K562 (cell line): ENCODE measurements around the gene HFE. TPM values are rescaled to one million over a fixed set of nuclear protein-coding genes. Genes with fewer than 3 reads are reported as not detected.

Experiments
- ATAC-seq: fragments of 200-7000 bp; cut with Tn5 transposase; 3 replicates; pipeline ENCODE4 v1.9.1; 2020; ENCODE audit warnings: moderate library complexity
- BruUV-seq: library from RNA; stranded (reverse); fragments of 400-500 nt; replicated peaks from 2 replicates; lab custom pipeline; 2021; lab: Mats Ljungman, UMichigan
- CTCF ChIA-PET: fragments of 300-600 bp; formaldehyde crosslinking; extraction: SDS; loops from one replicate; lab custom pipeline; 2021; ENCODE audit warnings: low intra/inter-chr PET ratio; lab: Yijun Ruan, JAX
- POLR2A ChIA-PET: fragments of 300-600, 350-650 bp; sonication (Branson Sonifier 250); formaldehyde crosslinking; extraction: SDS; loops from one replicate; lab custom pipeline; 2021; ENCODE audit warnings: antibody characterized with exemption, inconsistent platforms; lab: Yijun Ruan, JAX
- DNase-seq, 4 experiments: peaks; one replicate each; pipeline versions ENCODE4 v3.0.0 to v3.0.0-alpha.2; 2011 to 2018; ENCODE audit warnings: low spot score in 3 of 4, mixed read lengths in 3 of 4; ENCODE audit errors: extremely low read depth in 1 of 4
- FAIRE-seq: peaks from 2 replicates; lab custom pipeline; 2011; peaks lifted over from hg19 to GRCh38; lab: Jason Lieb, UNC
- H2AFZ ChIP-seq: 2 replicates; pipeline ENCODE4 v1.6.0; 2011; ENCODE audit warnings: low read depth, low read length, control low read depth, inconsistent platforms
- H3K27ac ChIP-seq: fragments of 200-600 bp; 3 replicates; pipeline ENCODE4 v1.8.0; 2011; ENCODE audit warnings: low read depth, mild to moderate bottlenecking, control low read depth, inconsistent platforms, low read length, moderate library complexity, mixed read lengths; ENCODE audit errors: extremely low read depth
- H3K27me3 ChIP-seq, 2 experiments: fragments of 300-600 bp in 1 of 2; 2 replicates in 1 of 2; 3 replicates in 1 of 2; pipeline versions ENCODE4 v1.6.0 to v1.8.0; 2011; ENCODE audit warnings: inconsistent platforms in 2 of 2, low read length in 2 of 2, mild to moderate bottlenecking in 1 of 2, mixed read lengths in 1 of 2, moderate library complexity in 1 of 2; ENCODE audit not compliant: control insufficient read depth in 2 of 2, insufficient read depth in 2 of 2
- H3K36me3 ChIP-seq: fragments of 300-600 bp; 3 replicates; pipeline ENCODE4 v1.8.0; 2011; ENCODE audit warnings: mild to moderate bottlenecking, low read length, inconsistent platforms; ENCODE audit not compliant: control insufficient read depth, insufficient read depth
- H3K4me1 ChIP-seq, 2 experiments: fragments of 200-600 bp in 1 of 2; replicated peaks in 1 of 2; 2 replicates in 1 of 2; 3 replicates in 1 of 2; pipeline versions ENCODE4 v1.5.1 to v1.8.0; 2011; ENCODE audit warnings: inconsistent platforms in 2 of 2, low read length in 2 of 2, mild to moderate bottlenecking in 1 of 2, mixed read lengths in 1 of 2, moderate library complexity in 1 of 2; ENCODE audit not compliant: control insufficient read depth in 2 of 2, insufficient read depth in 2 of 2
- H3K4me2 ChIP-seq: 2 replicates; pipeline ENCODE4 v1.6.1; 2011; ENCODE audit warnings: low read length, control low read depth, inconsistent platforms, mixed read lengths; ENCODE audit not compliant: insufficient read depth
- H3K4me3 ChIP-seq: fragments of 200-600 bp; sonication (generic), shearing (Covaris generic); 2 replicates; pipeline ENCODE4 v1.5.1; 2016; ENCODE audit warnings: control low read depth, inconsistent platforms
- H3K79me2 ChIP-seq: fragments of 200-600 bp; 3 replicates; pipeline ENCODE4 v1.8.0; 2011; ENCODE audit warnings: low read length, inconsistent platforms; ENCODE audit not compliant: control insufficient read depth, insufficient read depth
- H3K9ac ChIP-seq, 2 experiments: 2 replicates each; pipeline versions ENCODE4 v1.6.0 to v1.6.1; 2011; ENCODE audit warnings: low read depth in 2 of 2, low read length in 2 of 2, control low read depth in 1 of 2, inconsistent platforms in 1 of 2, mild to moderate bottlenecking in 1 of 2, mixed read lengths in 1 of 2; ENCODE audit not compliant: insufficient read depth in 1 of 2
- H3K9me1 ChIP-seq: one replicate; pipeline ENCODE4 v1.6.0; 2011; ENCODE audit warnings: inconsistent platforms, mild to moderate bottlenecking, low read length, moderate library complexity; ENCODE audit not compliant: control insufficient read depth, insufficient read depth
- H3K9me3 ChIP-seq: replicated peaks from 2 replicates; pipeline ENCODE4 v1.5.1; 2011; ENCODE audit warnings: low read depth, low read length, inconsistent platforms; ENCODE audit not compliant: control insufficient read depth, insufficient read depth
- H4K20me1 ChIP-seq: replicated peaks from 2 replicates; pipeline ENCODE4 v1.6.1; 2011; ENCODE audit warnings: low read length, inconsistent platforms, mixed read lengths; ENCODE audit not compliant: control insufficient read depth, insufficient read depth
- CHAMP1 ChIP-seq: fragments of 450-650 bp; IDR thresholded peaks from 2 replicates; pipeline ENCODE4 v1.6.1; 2016; ENCODE audit warnings: mild to moderate bottlenecking
- CHCHD3 ChIP-seq: fragments of 250-450 bp; sonication (Bioruptor Pico); IDR thresholded peaks from 2 replicates; pipeline ENCODE4 v2.1.2; 2022; ENCODE audit warnings: mild to moderate bottlenecking
- E2F5 ChIP-seq: sonication (generic); formaldehyde crosslinking; IDR thresholded peaks from 2 replicates; pipeline ENCODE4 v1.8.0; 2022; ENCODE audit warnings: mild to moderate bottlenecking, missing genetic modification reagents
- FOXJ2 ChIP-seq: fragments of 200-800 bp; sonication (Bioruptor generic); IDR thresholded peaks from 2 replicates; pipeline ENCODE4 v1.6.1; 2016; ENCODE audit warnings: missing genetic modification characterization, missing compliant biosample characterization
- KLF13 ChIP-seq: fragments of 450-650 bp; IDR thresholded peaks from 2 replicates; pipeline ENCODE4 v1.6.1; 2016; ENCODE audit warnings: missing genetic modification characterization, low read depth, mild to moderate bottlenecking, missing compliant biosample characterization, moderate library complexity, borderline replicate concordance
- NFIX ChIP-seq: fragments of 250-450 bp; sonication (Bioruptor Pico); IDR thresholded peaks from 2 replicates; pipeline ENCODE4 v1.4.0; 2020; ENCODE audit warnings: low read depth, mild to moderate bottlenecking, moderate library complexity
- NR1H2 ChIP-seq: sonication (generic); formaldehyde crosslinking; IDR thresholded peaks from 2 replicates; pipeline ENCODE4 v1.4.0; 2020; ENCODE audit warnings: mild to moderate bottlenecking, missing genetic modification reagents
- POLR2A ChIP-seq: fragments of 450-650 bp; conservative IDR thresholded peaks from 2 replicates; pipeline ENCODE4 v1.6.1; 2016
- POLR2AphosphoS5 ChIP-seq: IDR thresholded peaks from 2 replicates; pipeline ENCODE4 v1.6.1; 2011; ENCODE audit warnings: mild to moderate bottlenecking, low read depth, low read length, moderate library complexity; ENCODE audit not compliant: control insufficient read depth, insufficient read depth
- PPARD ChIP-seq: fragments of 250-450 bp; sonication (Bioruptor Pico); IDR thresholded peaks from 2 replicates; pipeline ENCODE4 v1.8.0; 2022; ENCODE audit warnings: inconsistent platforms, mild to moderate bottlenecking, moderate library complexity
- PREB ChIP-seq: sonication (generic); formaldehyde crosslinking; IDR thresholded peaks from 2 replicates; pipeline ENCODE4 v1.8.1; 2023; ENCODE audit warnings: mild to moderate bottlenecking, missing genetic modification reagents
- SLC30A9 ChIP-seq: fragments of 250-450 bp; sonication (Bioruptor Pico); IDR thresholded peaks from 2 replicates; pipeline ENCODE4 v1.8.0; 2022; ENCODE audit warnings: mild to moderate bottlenecking, moderate library complexity
- TEAD4 ChIP-seq, 2 experiments: sonication (generic) in 1 of 2; formaldehyde crosslinking in 1 of 2; IDR thresholded peaks; 2 replicates each; pipeline versions ENCODE4 v1.6.1 to v1.8.0; 2012 to 2022; ENCODE audit warnings: borderline replicate concordance in 1 of 2, inconsistent platforms in 1 of 2, low read length in 1 of 2, mild to moderate bottlenecking in 1 of 2, missing genetic modification reagents in 1 of 2
- U2AF1 ChIP-seq: fragments of 200-400 bp; formaldehyde crosslinking; optimal IDR thresholded peaks from 2 replicates; pipeline ENCODE3; 2017; ENCODE audit warnings: mild to moderate bottlenecking, low read depth, low read length, moderate library complexity
- WGBS: fragments of 100-300 bp; shearing (Covaris generic); methylation state at CpG from one replicate; pipeline ENCODE4 v1.1.6; 2016; ENCODE audit warnings: low coverage, mixed read lengths; ENCODE audit not compliant: insufficient coverage; ENCODE audit errors: missing lambda C conversion rate; 5-methylcytosine and 5-hydroxymethylcytosine counted together
- in situ Hi-C: fragments of 300-500 bp; cut with MboI; formaldehyde crosslinking; loops from 4 replicates; pipeline ENCODE4 v1.15.0; 2018; ENCODE audit warnings: inconsistent platforms, mixed read lengths
- intact Hi-C: fragments of 100-400 bp; cut with micrococcal nuclease; formaldehyde crosslinking; loops from 2 replicates; pipeline ENCODE4 v1.14.2; 2022
- polyA plus RNA-seq, 8 experiments: library from polyadenylated mRNA; depleted of rRNA in 4 of 8; stranded (reverse) in 5 of 8; unstranded in 3 of 8; fragments of >200 nt; fragmentation: Nextera tagmentation in 2 of 8; fragmentation: Illumina TruSeq in 1 of 8; extraction: Ambion mirVana in 2 of 8; extraction: Trizol in 1 of 8; gene quantifications; 2 replicates each; pipeline versions ENCODE4 v1.2.1 to v1.2.3, GENCODE V29; 2011 to 2014; ENCODE audit warnings: inconsistent platforms in 1 of 8, missing spikeins in 1 of 8
- total RNA-seq, 7 experiments: library from RNA; depleted of rRNA in 6 of 7; stranded (reverse); fragments of >200 nt in 6 of 7; fragmentation: Illumina TruSeq in 2 of 7; extraction: Trizol in 2 of 7; gene quantifications; 2 replicates each; pipeline versions ENCODE4 v1.2.1 to v1.2.3, GENCODE V29; 2011 to 2021; ENCODE audit warnings: low replicate concordance in 1 of 7
- TF ChIP-seq, protein P1 (sequence below): fragments of 250-450 bp; sonication (Bioruptor Pico); IDR thresholded peaks from 2 replicates; pipeline ENCODE4 v1.8.0; 2022; ENCODE audit warnings: moderate library complexity, mild to moderate bottlenecking, inconsistent platforms

Gene HFE
- total and polyA plus RNA-seq, 9 of the 15 experiments (the other 6 are each of a cell fraction or from before 2014, with no cell fraction given), result 0.14 to 1.2 (median 0.76) TPM

DNA sequence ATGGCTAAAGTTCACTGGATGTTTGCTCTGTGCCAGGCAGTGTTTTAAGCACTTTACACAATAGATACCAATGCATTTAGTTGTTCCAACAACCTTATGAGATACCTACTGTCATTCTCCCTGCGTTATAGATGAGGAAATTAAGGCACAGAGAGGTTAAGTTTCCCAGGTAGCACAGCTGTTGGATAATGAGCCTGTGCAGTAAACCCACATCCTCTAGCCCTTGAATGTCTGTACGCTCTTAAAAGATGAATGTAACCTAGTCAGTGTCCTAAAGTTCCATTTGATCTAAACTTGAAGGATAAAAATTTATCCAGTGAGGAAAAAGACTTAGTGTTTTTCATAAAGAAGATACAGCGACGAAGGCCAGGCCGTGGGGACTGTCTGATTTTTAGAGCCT, 28.0 kb downstream of the HFE start:
- no peak overlapping the region for H3K9ac ChIP-seq
- ATAC-seq, result no peak
- 84% methylated on average over 5 of the region's 5 CpGs for WGBS
- ChIA-PET CTCF (no interaction called here), POLR2A (interaction anchor here (0.9 to 4.1 kb wide), 4 partner anchors 9 to 90 kb away, joined by 3 to 43 read pairs (median 8); a partner anchor contains a TSS)
- H3K4me3 ChIP-seq, result no peak overlapping the region
- no peaks in the 10 kb centered on the region for H3K27me3 ChIP-seq
- no TSS peak for BruUV-seq
- in situ Hi-C loops, result no loop called here
- no peak overlapping the region for H2AFZ ChIP-seq
- H4K20me1 ChIP-seq, result no peaks in the 10 kb centered on the region
- H3K4me1 ChIP-seq, result peaks cover 0 to 8% of the 10 kb centered on the region in 2 experiments; a peak in 2 of 5 replicates
- intact Hi-C loops, result no loop called here
- FAIRE-seq, result no peak
- peaks cover 65% of the 10 kb centered on the region for H3K79me2 ChIP-seq
- no peak for DNase-seq
- no peak overlapping the region for H3K27ac ChIP-seq
- H3K9me3 ChIP-seq, result no peaks in the 10 kb centered on the region
- TF ChIP-seq POLR2A (0 out of 2 replicates have a peak, but pooled peaks have one; percentile 19), KLF13 (no peak), CHAMP1 (no peak), TEAD4 (IDR thresholded peaks at IDR 0.05; ENCODE audit: low read length) (no peak), TEAD4 (CRISPR knock-in tag; IDR thresholded peaks at IDR 0.05; ENCODE audit: borderline replicate concordance) (no peak), PREB (CRISPR knock-in tag) (no peak), FOXJ2 (tag) (no peak), SLC30A9 (CRISPR knock-in tag) (no peak), CHCHD3 (CRISPR knock-in tag) (peak; percentile 56; the same call in 1 of the 2 replicates), E2F5 (CRISPR knock-in tag) (no peak), POLR2AphosphoS5 (peak; percentile 69; the same call in 1 of the 2 replicates), PPARD (CRISPR knock-in tag) (no peak), NFIX (CRISPR knock-in tag) (no peak), U2AF1 (peak; percentile 7), NR1H2 (CRISPR knock-in tag) (no peak)
- TF ChIP-seq, protein P1, sequence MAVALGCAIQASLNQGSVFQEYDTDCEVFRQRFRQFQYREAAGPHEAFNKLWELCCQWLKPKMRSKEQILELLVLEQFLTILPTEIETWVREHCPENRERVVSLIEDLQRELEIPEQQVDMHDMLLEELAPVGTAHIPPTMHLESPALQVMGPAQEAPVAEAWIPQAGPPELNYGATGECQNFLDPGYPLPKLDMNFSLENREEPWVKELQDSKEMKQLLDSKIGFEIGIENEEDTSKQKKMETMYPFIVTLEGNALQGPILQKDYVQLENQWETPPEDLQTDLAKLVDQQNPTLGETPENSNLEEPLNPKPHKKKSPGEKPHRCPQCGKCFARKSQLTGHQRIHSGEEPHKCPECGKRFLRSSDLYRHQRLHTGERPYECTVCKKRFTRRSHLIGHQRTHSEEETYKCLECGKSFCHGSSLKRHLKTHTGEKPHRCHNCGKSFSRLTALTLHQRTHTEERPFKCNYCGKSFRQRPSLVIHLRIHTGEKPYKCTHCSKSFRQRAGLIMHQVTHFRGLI, result no peak
- TF ChIP-seq, all 486 proteins: peak for 4
- Histone ChIP-seq H3K36me3 (peaks cover 48% of the 10 kb centered on the region), H3K9me1 (no peaks in the 10 kb centered on the region), H3K4me2 (no peak overlapping the region)
